Activated naive CD8-positive, alpha-beta T cell treated with anti-CD3 and anti-CD28 coated beads, Interleukin-2, amount 50 U/mL, for 16 hours (primary cell): ENCODE results near the gene PHKA2.
"Not testable (repeated sequence)": the region's sequence is repeated elsewhere in the genome, so short reads cannot be mapped to it uniquely, and the experiment has no call there.

Experiments
- DNase-seq: peaks from one replicate; pipeline ENCODE4 v3.0.0-alpha.2; 2020; ENCODE audit warnings: low read depth, low spot score

Gene PHKA2

GRCh38 chrX:18983666-18984380 is at the start of gene PHKA2:
PHKA2 (minus strand) TSS chrX:18984114; CDS start chrX:18983932, 182 bp downstream.
- peak; percentile 1 for DNase-seq

GRCh38 chrX:19030805-19031204 is 46.9 kb upstream of the PHKA2 start:
- DNase-seq: no peak

GRCh38 chrX:19028560-19028959 is 44.6 kb upstream of the PHKA2 start:
- no peak for DNase-seq

GRCh38 chrX:19024366-19024765 is 40.5 kb upstream of the PHKA2 start:
- no peak for DNase-seq

GRCh38 chrX:19019996-19020395 is 36.1 kb upstream of the PHKA2 start:
- DNase-seq: no peak

GRCh38 chrX:19017271-19017670 is 33.4 kb upstream of the PHKA2 start:
- no peak for DNase-seq

GRCh38 chrX:19016614-19017013 is 32.7 kb upstream of the PHKA2 start:
- not testable (repeated sequence) for DNase-seq

- no peak for DNase-seq
Observed at GRCh38 chrX:19007868-19008267, 24.0 kb upstream of the PHKA2 start.

- DNase-seq: no peak
Observed at GRCh38 chrX:19007011-19007410, 23.1 kb upstream of the PHKA2 start.

GRCh38 chrX:19005909-19006308 is 22.0 kb upstream of the PHKA2 start:
- DNase-seq: no peak

- DNase-seq: no peak
Observed at GRCh38 chrX:19003756-19004155, 19.8 kb upstream of the PHKA2 start.

GRCh38 chrX:18998653-18999052 is 14.7 kb upstream of the PHKA2 start:
- no peak for DNase-seq

GRCh38 chrX:18997916-18998315 is 14.0 kb upstream of the PHKA2 start:
- no peak for DNase-seq

- DNase-seq: no peak
Observed at GRCh38 chrX:18996536-18996935, 12.6 kb upstream of the PHKA2 start.

- DNase-seq: no peak
Observed at GRCh38 chrX:18995221-18995620, 11.3 kb upstream of the PHKA2 start.

- DNase-seq: no peak
Observed at GRCh38 chrX:18994713-18995112, 10.8 kb upstream of the PHKA2 start.

- no peak for DNase-seq
Observed at GRCh38 chrX:18992829-18993228, 8.9 kb upstream of the PHKA2 start.

- DNase-seq: no peak
Observed at GRCh38 chrX:18985186-18985435, 1.2 kb upstream of the PHKA2 start.

- DNase-seq: peak; percentile 62
Observed at GRCh38 chrX:18984381-18985185, 669 bp upstream of the PHKA2 start.

- no peak for DNase-seq
Observed at GRCh38 chrX:18981124-18981807, 2.6 kb downstream of the PHKA2 start.

GRCh38 chrX:18980262-18980661 is 3.7 kb downstream of the PHKA2 start:
- DNase-seq: not testable (repeated sequence)

- no peak for DNase-seq
Observed at GRCh38 chrX:18974993-18975392, 8.9 kb downstream of the PHKA2 start.
